GM21381 (cell line): ENCODE measurements around the gene FUT6.
"Not testable (repeated sequence)": the region's sequence is repeated elsewhere in the genome, so short reads cannot be mapped to it uniquely, and the experiment has no call there.

Experiments
- ATAC-seq: cut with Tn5 transposase; IDR thresholded peaks from one replicate; pipeline ENCODE4 v1.9.1; 2021; ENCODE audit warnings: mild to moderate bottlenecking, moderate library complexity; ENCODE audit not compliant: unreplicated experiment

Gene FUT6

DNA sequence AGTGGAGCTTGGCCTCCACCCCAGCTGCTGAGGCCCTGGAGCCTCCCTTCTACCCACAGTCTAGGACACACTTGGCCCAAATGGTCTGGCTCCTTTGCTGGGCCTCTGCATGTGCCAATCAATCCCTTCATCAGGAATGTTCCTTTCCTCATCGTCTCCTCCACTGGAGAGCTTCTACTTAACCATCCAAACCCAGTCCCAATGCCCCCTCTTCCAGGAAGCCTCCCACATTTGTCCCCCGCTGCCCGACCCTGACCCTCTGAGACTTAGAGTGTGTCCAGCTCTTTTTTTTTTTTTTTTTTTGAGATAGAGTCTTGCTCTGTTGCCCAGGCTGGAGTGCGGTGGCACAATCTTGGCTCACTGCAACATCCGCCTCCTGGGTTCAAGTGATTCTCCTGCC, 51.1 kb downstream of the FUT6 start:
- ATAC-seq = no peak

DNA sequence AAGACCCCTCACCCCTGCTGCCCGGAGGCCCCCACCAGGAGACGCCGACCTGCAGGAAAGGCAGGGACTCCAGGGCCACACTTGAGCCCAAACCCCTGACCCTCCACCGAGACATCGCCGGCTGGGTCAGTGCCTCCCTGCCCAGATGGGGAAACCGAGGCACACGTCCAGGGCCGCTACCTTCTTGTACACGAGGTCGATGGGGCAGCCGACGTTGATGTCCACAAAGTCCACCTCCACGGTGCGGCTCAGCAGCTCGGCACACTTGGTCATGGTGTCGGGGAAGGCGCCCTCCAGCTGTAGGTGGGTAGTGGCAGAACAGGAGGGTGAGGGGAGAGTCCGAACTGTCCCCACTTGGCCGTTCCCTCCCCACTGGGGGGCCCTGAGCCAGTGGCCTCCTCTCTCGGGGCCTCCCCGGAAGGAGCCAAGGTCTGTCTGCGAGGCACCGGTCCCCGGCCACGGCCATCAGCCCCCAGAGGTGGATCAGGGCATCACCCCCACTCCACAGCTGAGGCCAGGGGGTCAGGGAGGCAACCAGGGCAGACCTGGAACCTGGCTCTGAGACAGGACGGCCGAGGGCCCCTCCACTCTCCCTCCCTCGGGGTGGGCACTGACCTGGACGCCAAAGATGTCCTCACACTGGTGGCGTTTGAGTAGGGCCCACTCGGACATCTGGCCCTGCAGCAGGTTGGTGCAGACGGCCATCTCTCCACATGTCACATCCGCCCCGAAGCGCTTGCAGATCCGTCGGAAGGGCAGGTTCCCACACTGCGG, 51.9 kb downstream of the FUT6 start:
- ATAC-seq = no peak

DNA sequence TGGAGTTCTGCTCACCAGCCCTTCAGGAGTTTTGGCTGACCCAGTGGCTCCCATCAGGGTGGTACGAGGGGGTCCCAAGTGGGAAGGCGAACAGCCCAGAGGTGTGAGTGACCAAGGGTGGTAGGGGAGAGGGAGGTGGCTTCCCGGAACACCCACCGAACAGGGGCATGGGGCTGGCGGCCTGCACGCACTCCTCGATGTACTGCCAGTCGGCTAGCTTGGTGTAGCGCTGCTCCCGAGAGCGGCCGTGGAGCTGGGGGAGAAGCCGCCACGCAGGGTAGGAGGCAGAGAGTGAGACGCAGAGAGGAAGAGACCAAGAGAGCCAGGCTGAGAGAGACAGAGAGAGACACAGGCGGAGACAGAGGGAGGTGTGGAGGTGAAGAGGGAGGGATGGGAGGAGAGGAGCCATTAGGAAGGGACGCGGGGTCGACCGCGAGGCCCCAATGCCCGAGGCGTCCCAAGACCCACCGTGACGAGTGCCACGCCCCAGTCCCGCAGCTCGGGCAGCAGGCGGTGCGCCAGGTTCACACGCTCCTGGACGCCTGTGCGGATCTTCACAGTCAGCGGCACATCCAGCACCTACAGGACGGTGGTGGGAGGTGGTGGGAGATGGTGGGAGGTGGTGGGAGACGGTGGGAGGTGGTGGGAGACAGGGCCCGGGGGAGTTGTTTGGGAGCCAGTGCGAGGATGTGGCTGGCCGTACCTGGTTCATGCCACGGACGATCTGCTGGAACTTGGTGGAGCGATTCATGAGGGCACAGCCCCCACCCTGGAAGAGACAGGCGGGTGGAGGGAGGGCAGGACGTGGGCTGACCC, 52.7 kb downstream of the FUT6 start:
- no peak for ATAC-seq

DNA sequence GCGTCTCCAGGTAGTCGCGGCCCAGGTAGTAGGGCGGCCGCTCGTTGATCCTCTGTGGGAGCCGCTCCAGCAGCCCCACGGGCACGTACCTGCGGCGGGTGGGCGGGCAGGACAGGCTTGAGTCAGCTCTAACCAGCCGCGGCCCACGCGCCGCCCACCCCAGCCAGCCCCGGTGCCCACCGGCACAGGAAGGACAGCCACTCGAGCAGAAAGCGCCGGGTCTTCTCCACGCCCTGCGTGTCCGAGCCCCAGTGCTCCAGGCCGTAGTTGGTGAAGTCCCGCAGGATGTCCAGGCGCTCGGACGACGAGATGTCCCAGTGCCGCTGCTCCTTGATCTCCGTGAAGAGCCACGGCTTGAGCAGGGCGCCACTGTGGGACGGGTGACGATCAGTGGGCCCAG, 54.1 kb downstream of the FUT6 start:
- no peak for ATAC-seq

DNA sequence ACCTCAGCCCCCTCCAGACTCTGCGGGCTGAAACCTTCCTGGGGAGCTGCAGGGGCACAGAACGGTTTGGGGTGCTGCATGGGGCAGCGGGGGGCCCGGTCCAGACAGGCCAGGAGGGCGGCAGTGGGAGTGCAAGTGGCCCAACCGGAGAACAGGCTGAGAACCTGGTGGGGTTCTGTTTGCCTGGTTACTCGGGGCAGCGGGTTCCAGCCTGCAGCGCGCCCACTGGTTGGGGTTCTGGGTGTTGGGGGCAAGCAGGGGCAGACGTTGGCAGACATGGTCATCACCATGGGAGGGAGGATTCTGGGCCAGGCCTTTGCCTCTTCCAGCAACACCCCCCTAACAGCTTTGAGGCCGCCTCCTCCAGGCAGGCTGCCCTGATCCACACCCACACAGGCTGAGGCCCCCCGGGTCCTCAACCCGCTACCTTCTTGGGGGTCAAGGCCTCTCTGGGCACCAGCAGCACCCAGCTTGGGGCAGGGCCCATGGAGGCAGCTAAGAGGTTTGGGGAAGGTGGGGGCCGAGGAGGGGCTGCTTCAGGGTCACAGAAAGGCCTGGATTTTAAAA, 54.8 kb downstream of the FUT6 start, which contains the start of gene PRR22:
PRR22 (minus strand) TSS at position 166 of the 567 bp plus-strand sequence; CDS start at position 80, 86 bp downstream.
- no peak for ATAC-seq

DNA sequence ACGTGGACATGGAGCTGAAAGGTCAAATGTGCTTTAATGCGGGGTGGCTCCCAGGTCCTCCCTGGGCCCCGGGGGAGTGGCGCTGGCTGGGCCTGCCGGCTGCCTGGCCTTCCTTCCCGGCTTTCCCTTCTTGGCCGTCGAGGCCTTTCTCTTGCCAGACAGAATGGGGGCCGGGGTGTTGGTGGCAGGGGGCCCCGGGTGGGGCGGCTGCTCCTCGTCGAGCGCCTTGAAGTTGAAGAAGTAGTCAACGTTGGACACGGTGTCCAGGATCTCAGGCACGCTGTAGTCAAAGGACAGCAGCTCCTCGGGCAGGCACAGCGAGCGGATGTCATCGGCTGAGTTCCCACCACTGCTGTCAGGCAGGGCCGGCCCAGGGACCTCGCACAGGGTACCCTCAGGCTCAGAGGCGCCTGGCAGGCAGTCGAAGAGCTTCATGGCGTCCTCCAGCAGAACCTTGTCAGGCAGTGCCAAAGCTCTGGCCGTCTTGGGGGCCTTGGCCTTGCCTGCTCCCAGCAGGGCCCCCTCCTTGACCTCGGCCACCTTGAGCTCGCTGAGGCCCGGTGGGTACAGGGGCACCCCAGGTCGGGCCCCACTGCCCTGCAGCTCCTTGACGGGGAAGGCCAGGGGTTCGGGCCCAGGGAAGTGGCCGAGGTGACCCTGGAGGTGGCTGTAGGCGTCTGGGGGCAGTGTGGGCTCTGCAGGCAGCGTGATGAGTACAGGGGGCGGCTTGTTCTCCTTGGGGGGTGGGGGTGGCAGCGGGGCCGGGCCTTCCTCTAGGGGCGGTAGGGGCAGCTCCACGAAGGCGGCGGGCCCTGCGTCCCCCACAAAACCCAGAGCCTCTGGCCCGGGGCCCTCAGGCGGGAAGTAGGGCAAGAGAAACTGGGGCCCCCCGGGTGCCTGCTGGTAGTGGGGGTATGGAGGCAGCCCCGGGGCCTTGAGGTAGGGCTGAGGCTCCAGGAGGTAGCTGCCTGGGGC, 56.3 kb downstream of the FUT6 start:
- ATAC-seq = no peak

DNA sequence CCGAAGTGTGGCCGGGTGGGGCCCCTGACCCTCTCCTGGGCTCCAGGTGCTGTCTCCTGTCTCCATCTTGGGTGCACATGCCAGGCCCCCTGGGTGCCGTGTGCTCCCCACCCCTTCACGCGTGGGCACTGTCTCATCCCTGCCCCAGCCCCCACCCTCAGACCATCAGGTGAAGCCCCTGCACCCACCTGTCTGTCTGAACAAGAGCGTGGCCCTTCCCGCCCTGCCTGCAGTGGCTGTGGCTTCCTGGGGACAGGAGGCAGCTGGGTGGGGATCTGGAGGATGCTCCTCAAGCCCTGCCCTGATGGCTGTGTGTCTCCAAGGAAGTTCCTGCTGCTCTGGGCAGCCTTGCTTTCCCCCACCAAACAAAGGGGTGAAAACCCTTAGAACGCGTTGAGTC, 57.2 kb downstream of the FUT6 start:
- ATAC-seq = no peak

DNA sequence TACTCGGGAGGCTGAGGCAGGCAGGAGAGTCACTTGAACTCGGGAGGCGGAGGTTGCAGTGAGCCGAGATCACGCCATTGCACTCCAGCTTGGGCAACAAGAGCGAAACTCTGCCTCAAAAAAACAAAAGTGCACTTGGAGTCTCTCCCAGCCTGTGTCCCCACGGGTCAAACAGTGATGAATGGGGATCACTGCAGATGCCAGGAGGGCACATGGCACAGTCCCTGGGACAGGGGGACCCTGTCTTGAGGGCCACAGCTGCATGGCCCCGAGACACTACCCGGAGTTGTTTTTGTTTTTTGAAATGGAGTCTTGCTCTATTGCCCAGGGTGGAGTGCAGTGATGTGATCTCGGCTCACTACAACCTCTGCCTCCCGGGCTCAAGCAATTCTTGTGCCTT, 58.6 kb downstream of the FUT6 start:
- not testable (repeated sequence) for ATAC-seq
